CD14-positive monocyte (primary cell): ENCODE measurements around the gene NAT14. TPM values are rescaled to one million over a fixed set of nuclear protein-coding genes. Genes with fewer than 3 reads are reported as not detected.

Source experiments
- DNase-seq, 3 donors: peaks; one replicate each; pipeline ENCODE4 v3.0.0-alpha.2; 2011 to 2022
- H2AFZ ChIP-seq: 2 replicates; pipeline ENCODE4 v1.6.0; 2012; ENCODE audit warnings: mild to moderate bottlenecking, low read depth, low read length, inconsistent platforms; ENCODE audit not compliant: insufficient read depth, poor library complexity, severe bottlenecking
- H3K27ac ChIP-seq, 2 donors: 1 replicate in 1 of 2; 2 replicates in 1 of 2; pipeline ENCODE4 v1.5.1; 2012 to 2013; ENCODE audit warnings: low read length in 2 of 2, control low read depth in 1 of 2, inconsistent platforms in 1 of 2, low read depth in 1 of 2, mild to moderate bottlenecking in 1 of 2
- H3K27me3 ChIP-seq, 2 donors: one replicate each; pipeline versions ENCODE4 v1.6.0 to v1.6.1; 2011 to 2013; ENCODE audit warnings: low read length in 2 of 2; ENCODE audit not compliant: control insufficient read depth in 2 of 2, insufficient read depth in 2 of 2
- H3K36me3 ChIP-seq, 2 donors: replicated peaks in 1 of 2; 1 replicate in 1 of 2; 2 replicates in 1 of 2; pipeline versions ENCODE4 v1.5.1 to v1.6.1; 2012 to 2013; ENCODE audit warnings: low read length in 2 of 2, control low read depth in 1 of 2, inconsistent platforms in 1 of 2, mild to moderate bottlenecking in 1 of 2; ENCODE audit not compliant: insufficient read depth in 2 of 2, control insufficient read depth in 1 of 2
- H3K4me1 ChIP-seq, 2 donors: 1 replicate in 1 of 2; 2 replicates in 1 of 2; pipeline versions ENCODE4 v1.5.1 to v1.6.1; 2012 to 2013; ENCODE audit warnings: low read length in 2 of 2, control low read depth in 1 of 2, inconsistent platforms in 1 of 2, mild to moderate bottlenecking in 1 of 2, moderate library complexity in 1 of 2; ENCODE audit not compliant: insufficient read depth in 2 of 2, control insufficient read depth in 1 of 2
- H3K4me2 ChIP-seq: replicated peaks from 2 replicates; pipeline ENCODE3; 2012; ENCODE audit warnings: low read length, moderate library complexity, mild to moderate bottlenecking; ENCODE audit not compliant: poor library complexity, severe bottlenecking; ENCODE audit errors: extremely low read depth
- H3K4me3 ChIP-seq, 3 experiments: fragments of 200-600 bp in 1 of 3; sonication (generic) in 1 of 3; replicated peaks in 1 of 3; 1 replicate in 2 of 3; 2 replicates in 1 of 3; pipeline ENCODE4 v1.5.1; 2011 to 2013; ENCODE audit warnings: low read length in 3 of 3, mild to moderate bottlenecking in 3 of 3, control low read depth in 2 of 3, low read depth in 2 of 3, inconsistent platforms in 1 of 3, moderate library complexity in 1 of 3
- H3K79me2 ChIP-seq: 2 replicates; pipeline ENCODE4 v1.6.0; 2012; ENCODE audit warnings: mild to moderate bottlenecking, control low read depth, inconsistent platforms, low read length, moderate library complexity; ENCODE audit not compliant: insufficient read depth
- H3K9ac ChIP-seq: 2 replicates; pipeline ENCODE4 v1.6.0; 2017; ENCODE audit warnings: low read length, mild to moderate bottlenecking; ENCODE audit not compliant: insufficient read depth, poor library complexity, severe bottlenecking
- H3K9me3 ChIP-seq, 2 donors: replicated peaks in 1 of 2; 1 replicate in 1 of 2; 2 replicates in 1 of 2; pipeline versions ENCODE4 v1.5.1 to v1.6.1; 2012 to 2013; ENCODE audit warnings: low read length in 2 of 2, control low read depth in 1 of 2; ENCODE audit not compliant: control insufficient read depth in 1 of 2, insufficient read depth in 1 of 2
- H4K20me1 ChIP-seq: 2 replicates; pipeline ENCODE4 v1.6.0; 2012; ENCODE audit warnings: mild to moderate bottlenecking, low read length, control low read depth, moderate library complexity; ENCODE audit not compliant: insufficient read depth
- H3K27ac Mint-ChIP-seq, 7 donors: one replicate each; pipeline ENCODE4 v1.8.0; 2020; ENCODE audit warnings: mild to moderate bottlenecking in 7 of 7, mixed read lengths in 7 of 7, moderate library complexity in 6 of 7, inconsistent platforms in 2 of 7
- H3K27me3 Mint-ChIP-seq, 3 donors: one replicate each; pipeline ENCODE4 v1.8.0; 2021 to 2022; ENCODE audit warnings: low read depth in 3 of 3, mild to moderate bottlenecking in 3 of 3, mixed read lengths in 3 of 3, moderate library complexity in 3 of 3, inconsistent platforms in 1 of 3
- H3K36me3 Mint-ChIP-seq, 2 donors: one replicate each; pipeline ENCODE4 v1.8.0; 2020; ENCODE audit warnings: mixed read lengths in 2 of 2, inconsistent platforms in 1 of 2, mild to moderate bottlenecking in 1 of 2
- H3K4me1 Mint-ChIP-seq: one replicate; pipeline ENCODE4 v1.8.0; 2020; ENCODE audit warnings: mild to moderate bottlenecking, mixed read lengths
- H3K4me3 Mint-ChIP-seq, 2 donors: one replicate each; pipeline ENCODE4 v1.8.0; 2020; ENCODE audit warnings: mild to moderate bottlenecking in 2 of 2, mixed read lengths in 2 of 2, moderate library complexity in 1 of 2
- H3K9me3 Mint-ChIP-seq, 7 donors: one replicate each; pipeline ENCODE4 v1.8.0; 2020 to 2022; ENCODE audit warnings: mixed read lengths in 7 of 7, mild to moderate bottlenecking in 6 of 7, moderate library complexity in 6 of 7, inconsistent platforms in 2 of 7
- CTCF ChIP-seq: fragments of 200-600 bp; IDR thresholded peaks from one replicate; pipeline ENCODE4 v1.8.0; 2022; ENCODE audit warnings: antibody characterized with exemption, mild to moderate bottlenecking
- WGBS: methylation state at CpG from one replicate; pipeline ENCODE4 v1.1.5; 2013; ENCODE audit warnings: missing lambda C conversion rate; ENCODE audit not compliant: insufficient coverage; 5-methylcytosine and 5-hydroxymethylcytosine counted together
- intact Hi-C, 2 donors: fragments of 100-400 bp; cut with micrococcal nuclease; formaldehyde crosslinking; loops; one replicate each; pipeline versions ENCODE4 v1.15.0 to v1.15.1; 2023
- polyA minus RNA-seq: library from RNA; depleted of rRNA, polyadenylated mRNA; stranded (reverse); fragments of >200 nt; gene quantifications from 2 replicates; pipeline ENCODE4 v1.2.3, GENCODE V29; 2012
- polyA plus RNA-seq, 3 donors: library from polyadenylated mRNA; depleted of rRNA in 1 of 3; unstranded in 2 of 3; stranded (reverse) in 1 of 3; fragments of 300-500 nt in 2 of 3; fragments of >200 nt in 1 of 3; fragmentation: Illumina TruSeq in 2 of 3; gene quantifications; 1 replicate in 2 of 3; 2 replicates in 1 of 3; pipeline ENCODE4 v1.2.3, GENCODE V29; 2012 to 2021
- total RNA-seq, 12 experiments: library from RNA in 1 of 12; stranded (reverse) in 1 of 12; fragments of 120-200 nt in 1 of 12; gene quantifications; one replicate each; pipeline ENCODE4 v1.2.4 and lab custom pipeline; 2013 to 2026; ENCODE audit warnings: mixed read lengths in 6 of 12, inconsistent platforms in 1 of 12

The NAT14 gene, protein sequence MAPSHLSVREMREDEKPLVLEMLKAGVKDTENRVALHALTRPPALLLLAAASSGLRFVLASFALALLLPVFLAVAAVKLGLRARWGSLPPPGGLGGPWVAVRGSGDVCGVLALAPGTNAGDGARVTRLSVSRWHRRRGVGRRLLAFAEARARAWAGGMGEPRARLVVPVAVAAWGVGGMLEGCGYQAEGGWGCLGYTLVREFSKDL
- total RNA-seq (2013) = 2.4 TPM
- polyA plus RNA-seq = 1 to 10 TPM; 1.5 to 2.2 (median 1.9) TPM
- polyA minus RNA-seq = 0.88 and 2.9 TPM in 2 replicates
- 0.45 to 3.7 (median 1.4) reads per million in 11 experiments for total RNA-seq (lab: John Stamatoyannopoulos, UW)

- Histone ChIP-seq H3K9ac (peak within 1 kb of the TSS; percentile 53), H3K27ac (no peak within 1 kb of the TSS), H3K4me3 (peak within 1 kb of the TSS; percentile 8 to 69 (median 27)), H4K20me1 (peaks cover 25% of the 10 kb centered on the region), H3K79me2 (no peaks in the 10 kb centered on the region), H3K9me3 (no peaks in the 10 kb centered on the region), H3K36me3 (peaks cover 16 to 25% of the 10 kb centered on the region in 2 donors), H3K4me2 (peak within 1 kb of the TSS; percentile 82), H2AFZ (peak within 1 kb of the TSS; percentile 46), H3K4me1 (peaks cover 12 to 17% of the 10 kb centered on the region in 2 donors), H3K27me3 (no peaks in the 10 kb centered on the region)
- Mint-ChIP-seq H3K36me3 (peaks cover 16 to 24% of the 10 kb centered on the region in 2 donors), H3K27me3 (peaks cover 5 to 32% (median 12%) of the 10 kb centered on the region in 3 donors), H3K4me1 (peaks cover 17% of the 10 kb centered on the region), H3K9me3 (peaks cover 0 to 2% (median 0%) of the 10 kb centered on the region in 7 donors), H3K4me3 (peak within 1 kb of the TSS; percentile 71 to 72), H3K27ac (peak within 1 kb of the TSS in 6 of 7 donors; percentile 54 to 85 (median 70))
- 1% methylated on average over 57 of the region's 78 CpGs for WGBS
- no peak for TF ChIP-seq CTCF
- peak; percentile 25 to 41 (median 34) for DNase-seq
- intact Hi-C loops = no loop called here
Measured at GRCh38 chr19:55484593-55485438, at the start of gene NAT14. NAT14 (plus strand) TSS chr19:55485188; CDS start chr19:55485709, 521 bp downstream.

DNA sequence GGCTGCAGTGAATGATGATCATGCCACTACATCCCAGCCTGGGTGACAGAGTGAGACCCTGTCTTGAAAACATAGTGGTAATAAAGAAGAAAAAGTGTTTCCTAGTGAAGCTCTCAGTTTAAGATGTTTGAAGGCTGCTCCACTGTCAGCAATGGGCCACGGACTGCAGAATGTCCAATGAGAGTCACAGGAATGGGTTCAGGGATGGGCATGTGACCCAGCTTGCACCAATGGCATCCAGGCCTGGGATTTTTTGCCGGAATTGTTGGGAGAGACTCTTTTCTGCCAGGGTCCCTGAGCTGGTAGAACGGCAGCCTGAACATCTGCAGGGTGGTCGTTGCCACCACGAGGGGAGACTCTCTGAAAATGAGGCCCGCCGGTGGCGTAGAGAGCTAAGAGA, 48.1 kb upstream of the NAT14 start:
- peaks cover 19 to 20% of the 10 kb centered on the region in 2 donors for H3K4me1 ChIP-seq
- H4K20me1 ChIP-seq = no peaks in the 10 kb centered on the region
- peaks cover 16 to 56% of the 10 kb centered on the region in 2 donors for H3K27me3 ChIP-seq
- H3K4me2 ChIP-seq = no peak overlapping the region
- no peak overlapping the region for H3K27ac ChIP-seq
- no peaks in the 10 kb centered on the region for H3K36me3 ChIP-seq
- TF ChIP-seq CTCF = no peak
- DNase-seq = no peak
- WGBS = 42% methylated on average over 8 of the region's 8 CpGs
- Mint-ChIP-seq H3K4me1 (peaks cover 18% of the 10 kb centered on the region), H3K27ac (no peak overlapping the region), H3K4me3 (no peak overlapping the region), H3K36me3 (peaks cover 2 to 12% of the 10 kb centered on the region in 2 donors), H3K27me3 (peaks cover 35 to 55% (median 51%) of the 10 kb centered on the region in 3 donors), H3K9me3 (peaks cover 0 to 27% (median 11%) of the 10 kb centered on the region in 7 donors)
- H3K79me2 ChIP-seq = no peaks in the 10 kb centered on the region
- H3K9me3 ChIP-seq = peaks cover 2 to 9% of the 10 kb centered on the region in 2 donors
- no peak overlapping the region for H3K9ac ChIP-seq
- intact Hi-C loops = no loop called here
- H2AFZ ChIP-seq = no peak overlapping the region
- no peak overlapping the region for H3K4me3 ChIP-seq
